ENCODE measurements around the gene SETD3. TPM values are rescaled to one million over a fixed set of nuclear protein-coding genes. Genes with fewer than 3 reads are reported as not detected.
A peak's percentile ranks its signal among the peaks of the same experiment; 100 is the strongest.

Gene SETD3
- total RNA-seq, 1 experiment from 2014 or later: 90.3 TPM

DNA sequence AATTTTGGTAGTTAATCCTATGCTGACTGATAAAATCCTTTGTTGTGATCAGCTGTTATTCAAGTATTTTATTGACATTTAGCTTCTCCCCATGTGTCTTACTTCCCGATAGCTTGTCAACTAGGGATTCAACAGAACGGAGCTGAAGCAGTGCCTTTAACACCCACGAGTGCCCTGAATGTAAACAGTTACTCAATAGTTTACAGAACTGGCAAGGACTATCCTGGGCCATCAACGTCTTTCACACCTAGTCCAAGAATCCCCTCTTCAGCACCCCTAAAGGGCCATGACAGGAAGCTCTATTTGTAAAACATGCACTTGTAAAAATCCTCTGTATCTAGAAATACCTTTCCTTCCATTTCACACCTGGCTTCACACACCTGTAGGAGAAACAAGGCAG, 45.3 kb downstream of the SETD3 start:
- Histone ChIP-seq H4K20me1 (ENCODE audit: insufficient read depth, low read depth, low read length) (no peaks in the 10 kb centered on the region), H3K4me2 (ENCODE audit: low read depth, low read length, poor library complexity, severe bottlenecking) (no peak overlapping the region), H3K4me3 (ENCODE audit: low read length) (no peak overlapping the region), H3K9me3 (ENCODE audit: low read length) (no peaks in the 10 kb centered on the region), H3K36me3 (ENCODE audit: insufficient read depth, low read length) (peaks cover 34% of the 10 kb centered on the region), H3K4me1 (ENCODE audit: low read length) (peaks cover 34% of the 10 kb centered on the region), H3K27me3 (ENCODE audit: low read length) (no peaks in the 10 kb centered on the region), H2AFZ (ENCODE audit: low read length) (no peak overlapping the region), H3K79me2 (ENCODE audit: low read length) (peaks cover 88% of the 10 kb centered on the region), H3K27ac (ENCODE audit: low read length) (no peak overlapping the region), H3K9me2 (replicated peaks; ENCODE audit: insufficient read depth, low read length) (no peaks in the 10 kb centered on the region), H3K9ac (ENCODE audit: low read length) (no peak overlapping the region)
- no peak for DNase-seq

- Histone ChIP-seq H3K4me1 (ENCODE audit: low read length) (peaks cover 61% of the 10 kb centered on the region), H3K79me2 (ENCODE audit: low read length) (peaks cover 91% of the 10 kb centered on the region), H3K36me3 (ENCODE audit: insufficient read depth, low read length) (peaks cover 40% of the 10 kb centered on the region), H3K9me3 (ENCODE audit: low read length) (peaks cover 10% of the 10 kb centered on the region), H3K4me3 (ENCODE audit: low read length) (no peak overlapping the region), H3K27ac (ENCODE audit: low read length) (peak overlapping the region; percentile 84), H3K9ac (ENCODE audit: low read length) (peak overlapping the region; percentile 32), H2AFZ (ENCODE audit: low read length) (no peak overlapping the region), H4K20me1 (ENCODE audit: insufficient read depth, low read depth, low read length) (no peaks in the 10 kb centered on the region), H3K27me3 (ENCODE audit: low read length) (no peaks in the 10 kb centered on the region), H3K9me2 (replicated peaks; ENCODE audit: insufficient read depth, low read length) (no peaks in the 10 kb centered on the region), H3K4me2 (ENCODE audit: low read depth, low read length, poor library complexity, severe bottlenecking) (peak overlapping the region; percentile 58)
- peak; percentile 64 for DNase-seq
Measured at GRCh38 chr14:99432485-99432884, 48.2 kb downstream of the SETD3 start.

DNA sequence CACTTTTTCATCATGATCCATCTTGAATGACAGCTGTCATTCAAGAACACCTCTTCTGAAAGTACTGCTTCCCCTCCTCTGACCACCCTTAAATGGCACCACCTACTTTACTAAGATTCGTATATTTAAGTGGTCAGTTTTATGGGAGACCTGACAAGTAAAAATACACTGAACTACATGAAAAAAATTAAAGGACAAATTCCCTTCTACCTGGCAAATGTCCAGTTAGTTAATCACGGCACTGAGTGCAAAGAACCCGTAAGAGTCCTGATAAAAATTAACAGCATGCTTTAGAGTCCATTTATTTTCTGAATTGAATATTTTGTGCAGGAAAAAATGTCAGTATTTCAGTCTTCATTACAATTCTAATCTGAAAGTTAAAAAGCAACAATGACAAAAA, 48.7 kb downstream of the SETD3 start:
- Histone ChIP-seq H3K4me1 (ENCODE audit: low read length) (peaks cover 66% of the 10 kb centered on the region), H3K4me2 (ENCODE audit: low read depth, low read length, poor library complexity, severe bottlenecking) (peak overlapping the region; percentile 58), H3K4me3 (ENCODE audit: low read length) (no peak overlapping the region), H3K36me3 (ENCODE audit: insufficient read depth, low read length) (peaks cover 40% of the 10 kb centered on the region), H3K9ac (ENCODE audit: low read length) (peak overlapping the region; percentile 32; the same call in 1 of the 2 replicates), H4K20me1 (ENCODE audit: insufficient read depth, low read depth, low read length) (no peaks in the 10 kb centered on the region), H3K27ac (ENCODE audit: low read length) (peak overlapping the region; percentile 84), H3K9me3 (ENCODE audit: low read length) (peaks cover 10% of the 10 kb centered on the region), H3K79me2 (ENCODE audit: low read length) (peaks cover 91% of the 10 kb centered on the region), H3K9me2 (replicated peaks; ENCODE audit: insufficient read depth, low read length) (no peaks in the 10 kb centered on the region), H3K27me3 (ENCODE audit: low read length) (no peaks in the 10 kb centered on the region), H2AFZ (ENCODE audit: low read length) (no peak overlapping the region)
- DNase-seq: no peak

- Histone ChIP-seq H3K4me3 (ENCODE audit: low read length) (peak overlapping the region; percentile 12; the same call in 1 of the 2 replicates), H3K79me2 (ENCODE audit: low read length) (peaks cover 89% of the 10 kb centered on the region), H3K4me1 (ENCODE audit: low read length) (peaks cover 81% of the 10 kb centered on the region), H3K4me2 (ENCODE audit: low read depth, low read length, poor library complexity, severe bottlenecking) (peak overlapping the region; percentile 47), H3K27me3 (ENCODE audit: low read length) (no peaks in the 10 kb centered on the region), H3K27ac (ENCODE audit: low read length) (peak overlapping the region; percentile 97), H3K9ac (ENCODE audit: low read length) (peak overlapping the region; percentile 39), H3K36me3 (ENCODE audit: insufficient read depth, low read length) (peaks cover 33% of the 10 kb centered on the region), H4K20me1 (ENCODE audit: insufficient read depth, low read depth, low read length) (no peaks in the 10 kb centered on the region), H2AFZ (ENCODE audit: low read length) (no peak overlapping the region), H3K9me3 (ENCODE audit: low read length) (peaks cover 10% of the 10 kb centered on the region), H3K9me2 (replicated peaks; ENCODE audit: insufficient read depth, low read length) (no peaks in the 10 kb centered on the region)
- peak; percentile 92 for DNase-seq
Measured at GRCh38 chr14:99430491-99430890, 50.2 kb downstream of the SETD3 start.

GRCh38 chr14:99427632-99428300, 52.9 kb downstream of the SETD3 start:
- H3K36me3 ChIP-seq (ENCODE audit: insufficient read depth, low read length): peaks cover 20% of the 10 kb centered on the region
- peak overlapping the region; percentile 97 for H3K27ac ChIP-seq (ENCODE audit: low read length)
- H3K9me2 ChIP-seq (replicated peaks; ENCODE audit: insufficient read depth, low read length): no peaks in the 10 kb centered on the region
- H3K27me3 ChIP-seq (ENCODE audit: low read length): no peaks in the 10 kb centered on the region
- peaks cover 99% of the 10 kb centered on the region for H3K4me1 ChIP-seq (ENCODE audit: low read length)
- H3K9me3 ChIP-seq (ENCODE audit: low read length): peaks cover 10% of the 10 kb centered on the region
- peaks cover 96% of the 10 kb centered on the region for H3K79me2 ChIP-seq (ENCODE audit: low read length)
- DNase-seq: no peak
- no peaks in the 10 kb centered on the region for H4K20me1 ChIP-seq (ENCODE audit: insufficient read depth, low read depth, low read length)
- no peak overlapping the region for H2AFZ ChIP-seq (ENCODE audit: low read length)
- H3K4me2 ChIP-seq (ENCODE audit: low read depth, low read length, poor library complexity, severe bottlenecking): peak overlapping the region; percentile 95
- 0 out of 2 replicates have a peak overlapping the region, but pooled peaks have one; percentile 3 for H3K9ac ChIP-seq (ENCODE audit: low read length)
- no peak overlapping the region for H3K4me3 ChIP-seq (ENCODE audit: low read length)

GRCh38 chr14:99426813-99427346, 53.8 kb downstream of the SETD3 start:
- H3K4me1 ChIP-seq (ENCODE audit: low read length): peaks cover 99% of the 10 kb centered on the region
- H3K9me3 ChIP-seq (ENCODE audit: low read length): peaks cover 10% of the 10 kb centered on the region
- H3K4me3 ChIP-seq (ENCODE audit: low read length): peak overlapping the region; percentile 66
- no peak overlapping the region for H2AFZ ChIP-seq (ENCODE audit: low read length)
- H3K4me2 ChIP-seq (ENCODE audit: low read depth, low read length, poor library complexity, severe bottlenecking): peak overlapping the region; percentile 95
- peak overlapping the region; percentile 73 for H3K9ac ChIP-seq (ENCODE audit: low read length)
- H3K79me2 ChIP-seq (ENCODE audit: low read length): peaks cover 96% of the 10 kb centered on the region
- no peaks in the 10 kb centered on the region for H3K9me2 ChIP-seq (replicated peaks; ENCODE audit: insufficient read depth, low read length)
- DNase-seq: no peak
- H3K36me3 ChIP-seq (ENCODE audit: insufficient read depth, low read length): peaks cover 20% of the 10 kb centered on the region
- no peaks in the 10 kb centered on the region for H4K20me1 ChIP-seq (ENCODE audit: insufficient read depth, low read depth, low read length)
- H3K27ac ChIP-seq (ENCODE audit: low read length): peak overlapping the region; percentile 97
- no peaks in the 10 kb centered on the region for H3K27me3 ChIP-seq (ENCODE audit: low read length)

- Histone ChIP-seq H3K27me3 (ENCODE audit: low read length) (no peaks in the 10 kb centered on the region), H2AFZ (ENCODE audit: low read length) (no peak overlapping the region), H3K9me2 (replicated peaks; ENCODE audit: insufficient read depth, low read length) (no peaks in the 10 kb centered on the region), H3K4me2 (ENCODE audit: low read depth, low read length, poor library complexity, severe bottlenecking) (peak overlapping the region; percentile 95), H3K4me1 (ENCODE audit: low read length) (peaks cover 99% of the 10 kb centered on the region), H4K20me1 (ENCODE audit: insufficient read depth, low read depth, low read length) (no peaks in the 10 kb centered on the region), H3K27ac (ENCODE audit: low read length) (peak overlapping the region; percentile 97), H3K9ac (ENCODE audit: low read length) (peak overlapping the region; percentile 73), H3K36me3 (ENCODE audit: insufficient read depth, low read length) (peaks cover 22% of the 10 kb centered on the region), H3K79me2 (ENCODE audit: low read length) (peaks cover 96% of the 10 kb centered on the region), H3K4me3 (ENCODE audit: low read length) (peak overlapping the region; percentile 66), H3K9me3 (ENCODE audit: low read length) (peaks cover 10% of the 10 kb centered on the region)
- peak; percentile 67 for DNase-seq
Measured at GRCh38 chr14:99426265-99426664, 54.4 kb downstream of the SETD3 start.

DNA sequence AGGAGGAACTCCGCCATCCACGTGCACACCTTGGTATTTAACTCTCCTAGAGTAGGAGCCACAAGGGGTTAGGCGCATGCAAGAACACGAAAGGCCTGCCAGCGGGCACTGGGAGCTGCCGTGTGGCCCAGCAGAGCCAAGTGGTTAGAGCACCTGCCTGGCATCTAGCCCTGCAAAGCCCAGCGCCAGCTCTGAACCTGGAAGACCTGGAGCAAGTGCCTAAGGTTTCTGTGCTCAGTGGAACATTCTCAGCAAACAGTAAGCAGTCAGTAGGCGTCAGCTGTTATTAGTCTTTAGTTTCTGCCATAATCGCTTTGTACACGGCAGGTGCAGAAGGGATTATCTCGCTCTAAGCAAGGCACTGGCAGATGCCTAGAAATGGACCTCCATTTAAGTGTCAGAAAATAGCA, 55.4 kb downstream of the SETD3 start:
- peaks cover 94% of the 10 kb centered on the region for H3K79me2 ChIP-seq (ENCODE audit: low read length)
- peaks cover 21% of the 10 kb centered on the region for H3K36me3 ChIP-seq (ENCODE audit: insufficient read depth, low read length)
- peak overlapping the region; percentile 95 for H3K4me2 ChIP-seq (ENCODE audit: low read depth, low read length, poor library complexity, severe bottlenecking)
- peaks cover 10% of the 10 kb centered on the region for H3K9me3 ChIP-seq (ENCODE audit: low read length)
- no peaks in the 10 kb centered on the region for H3K27me3 ChIP-seq (ENCODE audit: low read length)
- H3K9me2 ChIP-seq (replicated peaks; ENCODE audit: insufficient read depth, low read length): no peaks in the 10 kb centered on the region
- H3K9ac ChIP-seq (ENCODE audit: low read length): peak overlapping the region; percentile 73
- no peak overlapping the region for H2AFZ ChIP-seq (ENCODE audit: low read length)
- peak overlapping the region; percentile 97 for H3K27ac ChIP-seq (ENCODE audit: low read length)
- H3K4me3 ChIP-seq (ENCODE audit: low read length): peak overlapping the region; percentile 66
- peaks cover 96% of the 10 kb centered on the region for H3K4me1 ChIP-seq (ENCODE audit: low read length)
- no peaks in the 10 kb centered on the region for H4K20me1 ChIP-seq (ENCODE audit: insufficient read depth, low read depth, low read length)
- DNase-seq: peak; percentile 87

All from Karpas-422 (cell line).